A549 (cell line): ENCODE results near the gene GATB.

Source experiments
- POLR2A ChIP-seq: IDR thresholded peaks from 2 replicates; pipeline ENCODE4 v1.6.1; 2012; ENCODE audit warnings: mild to moderate bottlenecking, low read length
- TP53 ChIP-seq: fragments of 250-450 bp; sonication (Bioruptor Pico); IDR thresholded peaks from 2 replicates; pipeline ENCODE4 v1.5.0; 2021; ENCODE audit warnings: mild to moderate bottlenecking, moderate library complexity

DNA sequence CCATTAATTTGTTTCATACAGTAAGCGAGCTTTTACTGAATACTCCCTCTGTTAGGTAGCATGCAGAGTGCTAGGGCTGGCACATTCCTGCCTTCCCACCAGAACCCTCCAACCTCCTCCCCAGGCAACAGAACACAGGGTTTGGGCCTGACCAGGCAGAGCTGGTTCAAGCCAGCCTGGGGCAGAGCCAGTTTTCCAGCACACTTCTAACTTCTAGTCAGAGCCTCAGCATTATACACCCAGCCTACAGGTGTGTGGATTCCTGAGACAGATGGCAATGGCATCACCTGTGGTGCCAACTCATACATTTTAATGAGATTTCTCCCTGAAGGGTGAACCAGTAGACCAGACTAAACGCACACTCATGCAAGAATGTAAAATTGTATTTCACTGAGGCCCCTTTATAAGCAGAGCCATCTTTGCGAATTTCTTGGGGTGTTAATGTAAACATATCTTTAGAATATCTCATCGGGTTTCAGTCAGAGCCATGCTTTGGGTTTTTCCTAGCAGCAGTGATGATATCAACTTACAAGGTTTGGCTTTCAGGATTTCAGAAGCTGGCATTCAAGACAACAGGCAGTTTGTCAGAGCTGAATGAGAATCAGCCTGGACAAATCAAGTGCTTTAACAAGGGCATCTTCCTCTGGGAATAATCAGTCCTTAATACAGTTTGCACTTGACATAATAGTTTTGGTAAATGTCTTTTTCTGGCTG lies 92.0 kb downstream of the GATB start:
- TF ChIP-seq POLR2A (no peak), TP53 (no peak)
